Esophagus squamous epithelium (tissue), 4 donors: Measurements from ENCODE around the gene ANXA2.

Experiments used
- POLR2A ChIP-seq, 4 donors: fragments of 450-650 bp; IDR thresholded peaks; one replicate each; pipeline ENCODE4 v1.6.1; 2017; ENCODE audit warnings: antibody characterized with exemption in 4 of 4, mild to moderate bottlenecking in 4 of 4, moderate library complexity in 3 of 4
- TF ChIP-seq, protein P1 (sequence below), 6 experiments: fragments of 450-650 bp in 4 of 6; fragments of 200-600 bp in 2 of 6; sonication (generic) in 2 of 6; IDR thresholded peaks; one replicate each; pipeline ENCODE4 v1.5.1; 2016 to 2019; ENCODE audit warnings: antibody characterized with exemption in 6 of 6, mild to moderate bottlenecking in 4 of 6, moderate library complexity in 4 of 6

DNA sequence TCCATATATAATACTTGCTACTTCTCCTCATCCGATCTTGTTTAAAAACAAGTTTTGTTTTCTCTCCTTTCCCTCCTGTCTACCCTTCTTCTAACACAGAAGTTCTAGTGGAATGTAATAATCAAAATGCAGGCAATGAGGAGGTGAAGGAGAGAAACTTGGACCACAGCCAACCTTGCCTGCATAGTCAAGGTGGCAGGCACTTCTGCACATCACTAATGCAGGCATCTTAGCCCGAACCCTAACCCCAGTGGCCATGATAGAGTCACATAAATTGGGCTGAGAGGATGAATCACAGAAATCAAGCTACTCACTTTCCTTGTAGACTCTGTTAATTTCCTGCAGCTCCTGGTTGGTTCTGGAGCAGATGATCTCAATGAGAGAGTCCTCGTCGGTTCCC is 41.0 kb downstream of the ANXA2 start:
- TF ChIP-seq, protein P1, sequence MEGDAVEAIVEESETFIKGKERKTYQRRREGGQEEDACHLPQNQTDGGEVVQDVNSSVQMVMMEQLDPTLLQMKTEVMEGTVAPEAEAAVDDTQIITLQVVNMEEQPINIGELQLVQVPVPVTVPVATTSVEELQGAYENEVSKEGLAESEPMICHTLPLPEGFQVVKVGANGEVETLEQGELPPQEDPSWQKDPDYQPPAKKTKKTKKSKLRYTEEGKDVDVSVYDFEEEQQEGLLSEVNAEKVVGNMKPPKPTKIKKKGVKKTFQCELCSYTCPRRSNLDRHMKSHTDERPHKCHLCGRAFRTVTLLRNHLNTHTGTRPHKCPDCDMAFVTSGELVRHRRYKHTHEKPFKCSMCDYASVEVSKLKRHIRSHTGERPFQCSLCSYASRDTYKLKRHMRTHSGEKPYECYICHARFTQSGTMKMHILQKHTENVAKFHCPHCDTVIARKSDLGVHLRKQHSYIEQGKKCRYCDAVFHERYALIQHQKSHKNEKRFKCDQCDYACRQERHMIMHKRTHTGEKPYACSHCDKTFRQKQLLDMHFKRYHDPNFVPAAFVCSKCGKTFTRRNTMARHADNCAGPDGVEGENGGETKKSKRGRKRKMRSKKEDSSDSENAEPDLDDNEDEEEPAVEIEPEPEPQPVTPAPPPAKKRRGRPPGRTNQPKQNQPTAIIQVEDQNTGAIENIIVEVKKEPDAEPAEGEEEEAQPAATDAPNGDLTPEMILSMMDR (IDR thresholded peaks at IDR 0.05), result no peak
- TF ChIP-seq POLR2A (IDR thresholded peaks at IDR 0.05), result no peak
